Loucy (cell line): ENCODE measurements around the gene NFKB1.
A peak's percentile ranks its signal among the peaks of the same experiment; 100 is the strongest.

Source experiments
- H2AFZ ChIP-seq: fragments of 200-600 bp; sonication (generic); 2 replicates; pipeline ENCODE4 v1.6.0; 2016; ENCODE audit warnings: antibody characterized with exemption, mild to moderate bottlenecking, low read length, moderate library complexity
- H3F3A ChIP-seq: fragments of 200-600 bp; 2 replicates; pipeline ENCODE4 v1.6.0; 2016; ENCODE audit warnings: antibody characterized with exemption, low read depth, mild to moderate bottlenecking
- H3K27me3 ChIP-seq: fragments of 200-600 bp; sonication (generic); 2 replicates; pipeline ENCODE4 v1.6.1; 2014; ENCODE audit warnings: low read length, mild to moderate bottlenecking; ENCODE audit not compliant: insufficient read depth, poor library complexity, severe bottlenecking
- H3K36me3 ChIP-seq: fragments of 200-600 bp; sonication (generic); 2 replicates; pipeline ENCODE4 v1.6.1; 2016; ENCODE audit warnings: low read length; ENCODE audit not compliant: insufficient read depth
- H3K4me1 ChIP-seq: fragments of 200-600 bp; sonication (generic); 2 replicates; pipeline ENCODE4 v1.5.1; 2014; ENCODE audit warnings: low read length, mild to moderate bottlenecking; ENCODE audit not compliant: insufficient read depth, poor library complexity, severe bottlenecking
- H3K4me2 ChIP-seq: fragments of 200-600 bp; sonication (generic); 2 replicates; pipeline ENCODE4 v1.6.0; 2014; ENCODE audit warnings: antibody characterized with exemption, low read length, low read depth, mild to moderate bottlenecking; ENCODE audit not compliant: poor library complexity, severe bottlenecking
- H3K4me3 ChIP-seq: fragments of 200-600 bp; sonication (generic); 2 replicates; pipeline ENCODE4 v1.5.1; 2014; ENCODE audit warnings: low read length, mild to moderate bottlenecking, mixed read lengths; ENCODE audit not compliant: poor library complexity, severe bottlenecking
- H3K79me2 ChIP-seq: fragments of 200-600 bp; sonication (generic); 2 replicates; pipeline ENCODE4 v1.6.1; 2014; ENCODE audit warnings: low read length; ENCODE audit not compliant: insufficient read depth
- H3K9ac ChIP-seq: fragments of 200-600 bp; sonication (generic); 2 replicates; pipeline ENCODE4 v1.6.0; 2014; ENCODE audit warnings: mild to moderate bottlenecking, low read depth, low read length, moderate library complexity; ENCODE audit not compliant: poor library complexity, severe bottlenecking
- H3K9me2 ChIP-seq: fragments of 200-600 bp; sonication (generic); replicated peaks from 2 replicates; pipeline ENCODE4 v1.6.1; 2016; ENCODE audit warnings: low read depth, low read length, mixed read lengths
- H3K9me3 ChIP-seq: fragments of 200-600 bp; sonication (generic); 2 replicates; pipeline ENCODE4 v1.6.1; 2014; ENCODE audit warnings: mild to moderate bottlenecking, antibody characterized with exemption, low read length, low read depth; ENCODE audit not compliant: insufficient read depth
- H4K20me1 ChIP-seq: fragments of 200-600 bp; sonication (generic); 2 replicates; pipeline ENCODE4 v1.6.0; 2014; ENCODE audit warnings: antibody characterized with exemption, low read length, mild to moderate bottlenecking; ENCODE audit not compliant: insufficient read depth, poor library complexity, severe bottlenecking
- EZH2phosphoT487 ChIP-seq: fragments of 200-600 bp; IDR thresholded peaks from 2 replicates; pipeline ENCODE4 v1.6.1; 2018; ENCODE audit warnings: antibody characterized with exemption, mild to moderate bottlenecking, moderate library complexity, borderline replicate concordance
- TF ChIP-seq, protein P1 (sequence below): fragments of 200-600 bp; sonication (generic); conservative IDR thresholded peaks from 2 replicates; pipeline ENCODE4 v1.5.1; 2014; ENCODE audit warnings: mild to moderate bottlenecking, antibody characterized with exemption, low read length

NFKB1 gene

DNA sequence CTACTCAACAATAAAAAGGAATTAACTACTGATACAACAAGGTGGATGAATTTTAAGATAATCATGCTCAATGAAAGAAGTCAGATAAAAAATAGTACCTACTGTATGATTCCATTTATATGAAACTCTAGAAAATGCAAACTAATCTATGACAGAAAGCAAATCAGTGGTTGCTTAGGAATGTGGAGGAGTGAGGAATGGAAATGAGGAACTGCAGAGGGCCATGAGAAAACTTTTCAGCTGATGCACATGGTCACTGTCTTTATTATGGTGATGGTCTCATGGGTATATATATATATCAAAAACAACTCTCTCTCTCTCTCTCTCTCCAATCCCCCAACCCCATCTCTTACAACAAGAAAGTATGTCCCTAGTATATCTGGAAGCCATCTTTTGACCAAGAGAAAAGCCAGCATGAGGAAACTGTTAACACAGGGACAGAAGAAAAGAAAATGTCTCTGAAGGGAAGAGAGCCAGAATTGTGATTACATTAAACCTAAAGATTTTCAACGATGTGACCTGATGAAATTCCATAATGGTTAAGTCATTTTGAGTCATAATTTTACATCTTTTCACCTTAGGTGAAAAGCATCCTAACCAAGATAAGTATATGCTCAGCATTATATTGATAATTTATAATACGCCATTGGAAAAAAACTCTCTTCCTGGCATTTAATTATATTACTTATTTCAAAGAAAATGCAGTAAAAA is 8.5 kb upstream of the NFKB1 start:
- H3K9me2 ChIP-seq, result no peaks in the 10 kb centered on the region
- peak overlapping the region; percentile 57 for H2AFZ ChIP-seq
- peaks cover 11% of the 10 kb centered on the region for H3F3A ChIP-seq
- peaks cover 46% of the 10 kb centered on the region for H3K4me1 ChIP-seq
- H3K36me3 ChIP-seq, result no peaks in the 10 kb centered on the region
- H3K27me3 ChIP-seq, result no peaks in the 10 kb centered on the region
- H3K4me3 ChIP-seq, result no peak overlapping the region
- peak overlapping the region; percentile 71 for H3K4me2 ChIP-seq
- H3K9me3 ChIP-seq, result no peaks in the 10 kb centered on the region
- H3K9ac ChIP-seq, result peak overlapping the region; percentile 65
- H4K20me1 ChIP-seq, result no peaks in the 10 kb centered on the region
- no peak for TF ChIP-seq EZH2phosphoT487
- TF ChIP-seq, protein P1, sequence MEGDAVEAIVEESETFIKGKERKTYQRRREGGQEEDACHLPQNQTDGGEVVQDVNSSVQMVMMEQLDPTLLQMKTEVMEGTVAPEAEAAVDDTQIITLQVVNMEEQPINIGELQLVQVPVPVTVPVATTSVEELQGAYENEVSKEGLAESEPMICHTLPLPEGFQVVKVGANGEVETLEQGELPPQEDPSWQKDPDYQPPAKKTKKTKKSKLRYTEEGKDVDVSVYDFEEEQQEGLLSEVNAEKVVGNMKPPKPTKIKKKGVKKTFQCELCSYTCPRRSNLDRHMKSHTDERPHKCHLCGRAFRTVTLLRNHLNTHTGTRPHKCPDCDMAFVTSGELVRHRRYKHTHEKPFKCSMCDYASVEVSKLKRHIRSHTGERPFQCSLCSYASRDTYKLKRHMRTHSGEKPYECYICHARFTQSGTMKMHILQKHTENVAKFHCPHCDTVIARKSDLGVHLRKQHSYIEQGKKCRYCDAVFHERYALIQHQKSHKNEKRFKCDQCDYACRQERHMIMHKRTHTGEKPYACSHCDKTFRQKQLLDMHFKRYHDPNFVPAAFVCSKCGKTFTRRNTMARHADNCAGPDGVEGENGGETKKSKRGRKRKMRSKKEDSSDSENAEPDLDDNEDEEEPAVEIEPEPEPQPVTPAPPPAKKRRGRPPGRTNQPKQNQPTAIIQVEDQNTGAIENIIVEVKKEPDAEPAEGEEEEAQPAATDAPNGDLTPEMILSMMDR, result no peak
- no peaks in the 10 kb centered on the region for H3K79me2 ChIP-seq

DNA sequence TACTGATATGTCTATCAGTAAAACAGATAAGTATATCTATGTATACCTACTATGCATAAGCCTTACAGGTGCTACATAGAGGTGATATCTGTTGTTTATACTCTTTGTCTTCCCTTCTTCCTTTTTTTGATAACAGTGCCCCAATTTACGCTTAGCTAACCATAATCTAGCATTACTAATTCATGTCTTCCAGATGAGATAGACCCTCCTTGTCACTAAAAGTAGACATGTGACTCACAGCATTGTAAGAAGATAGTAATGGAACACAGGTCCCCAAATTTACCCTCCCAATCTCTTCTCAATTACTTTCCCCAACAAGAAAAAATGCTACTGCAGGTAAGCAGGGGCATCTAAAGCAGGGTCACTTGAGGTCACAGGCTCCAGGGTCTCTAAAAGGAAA is 7.9 kb upstream of the NFKB1 start:
- TF ChIP-seq EZH2phosphoT487, result no peak
- TF ChIP-seq, protein P1, result no peak
- Histone ChIP-seq H3K36me3 (no peaks in the 10 kb centered on the region), H3K9ac (peak overlapping the region; percentile 65), H3K4me1 (peaks cover 46% of the 10 kb centered on the region), H3K4me3 (peak overlapping the region; percentile 58), H3K4me2 (peak overlapping the region; percentile 71), H3K27me3 (no peaks in the 10 kb centered on the region), H3K79me2 (no peaks in the 10 kb centered on the region), H3K9me2 (no peaks in the 10 kb centered on the region), H4K20me1 (no peaks in the 10 kb centered on the region), H3F3A (peaks cover 11% of the 10 kb centered on the region), H2AFZ (peak overlapping the region; percentile 57), H3K9me3 (no peaks in the 10 kb centered on the region)

DNA sequence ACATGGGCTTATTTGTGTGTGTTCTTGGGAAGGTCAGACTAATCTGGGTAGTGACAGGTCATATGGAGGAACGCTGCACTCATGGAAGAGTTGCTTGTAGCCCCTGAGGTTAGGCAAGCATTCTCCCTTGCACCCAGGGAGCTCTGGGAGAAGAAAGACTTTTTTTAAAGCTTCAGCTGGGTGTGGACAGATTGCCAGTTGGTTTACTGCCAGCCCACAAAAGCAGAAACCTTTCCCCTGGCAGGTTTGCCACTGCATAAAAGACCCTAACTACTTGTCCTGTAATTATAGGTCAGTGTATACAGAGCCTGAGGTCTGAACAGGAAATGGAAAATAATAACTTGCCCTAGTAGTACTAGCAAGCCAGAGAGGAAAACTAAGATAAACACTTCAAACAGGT is 7.4 kb upstream of the NFKB1 start:
- Histone ChIP-seq H3K79me2 (no peaks in the 10 kb centered on the region), H3K36me3 (no peaks in the 10 kb centered on the region), H3K27me3 (no peaks in the 10 kb centered on the region), H4K20me1 (no peaks in the 10 kb centered on the region), H3F3A (peaks cover 11% of the 10 kb centered on the region), H2AFZ (peak overlapping the region; percentile 57), H3K4me1 (peaks cover 46% of the 10 kb centered on the region), H3K9ac (peak overlapping the region; percentile 65), H3K9me3 (no peaks in the 10 kb centered on the region), H3K9me2 (no peaks in the 10 kb centered on the region), H3K4me2 (peak overlapping the region; percentile 71), H3K4me3 (peak overlapping the region; percentile 58)
- no peak for TF ChIP-seq EZH2phosphoT487
- TF ChIP-seq, protein P1, result no peak
